Measurements from ENCODE around the gene EHMT2. TPM values are rescaled to one million over a fixed set of nuclear protein-coding genes. Genes with fewer than 3 reads are reported as not detected.

EHMT2 gene
- total and polyA plus RNA-seq, 2 of the 13 experiments (the other 11 are each of a cell fraction or from before 2014, with no cell fraction given): 55.2 to 69.2 TPM

- TF ChIP-seq ZBTB37 (CRISPR knock-in tag; IDR thresholded peaks at IDR 0.05) (0 out of 2 replicates have a peak, but pooled peaks have one; percentile 39), ZNF441 (CRISPR knock-in tag; IDR thresholded peaks at IDR 0.05; ENCODE audit: borderline replicate concordance) (peak; percentile 82; the same call in 1 of the 2 replicates), ZNF777 (CRISPR knock-in tag; IDR thresholded peaks at IDR 0.05) (peak; percentile 62), PRDM10 (CRISPR knock-in tag; IDR thresholded peaks at IDR 0.05; ENCODE audit: low read depth) (0 out of 2 replicates have a peak, but pooled peaks have one; percentile 32), ZNF770 (CRISPR knock-in tag; IDR thresholded peaks at IDR 0.05) (no peak), ZNF577 (CRISPR knock-in tag; IDR thresholded peaks at IDR 0.05; ENCODE audit: borderline replicate concordance, low read depth) (no peak; the same call in 1 of the 2 replicates), POGZ (CRISPR knock-in tag; IDR thresholded peaks at IDR 0.05) (no peak; the same call in 1 of the 2 replicates), ZNF503 (CRISPR knock-in tag; IDR thresholded peaks at IDR 0.05) (peak; percentile 78), ZBTB1 (CRISPR knock-in tag; IDR thresholded peaks at IDR 0.05; ENCODE audit: borderline replicate concordance) (peak; percentile 49; the same call in 1 of the 2 replicates), ZNF598 (CRISPR knock-in tag; IDR thresholded peaks at IDR 0.05; ENCODE audit: borderline replicate concordance) (peak; percentile 86; the same call in 1 of the 2 replicates), ZNF253 (CRISPR knock-in tag; IDR thresholded peaks at IDR 0.05; ENCODE audit: borderline replicate concordance) (no peak), ARID2 (CRISPR knock-in tag; IDR thresholded peaks at IDR 0.05; ENCODE audit: borderline replicate concordance) (peak; percentile 80; the same call in 1 of the 2 replicates), NR2F6 (IDR thresholded peaks at IDR 0.05) (0 out of 2 replicates have a peak, but pooled peaks have one; percentile 37), NR2F6 (CRISPR knock-in tag; IDR thresholded peaks at IDR 0.05) (peak; percentile 64), RFX5 (IDR thresholded peaks at IDR 0.05; ENCODE audit: low read depth, low read length) (no peak), SRF (IDR thresholded peaks at IDR 0.05; ENCODE audit: low read depth, low read length) (0 out of 2 replicates have a peak, but pooled peaks have one; percentile 53), XBP1 (CRISPR knock-in tag; IDR thresholded peaks at IDR 0.05) (peak; percentile 81; the same call in 1 of the 2 replicates)
- TF ChIP-seq, protein P1, sequence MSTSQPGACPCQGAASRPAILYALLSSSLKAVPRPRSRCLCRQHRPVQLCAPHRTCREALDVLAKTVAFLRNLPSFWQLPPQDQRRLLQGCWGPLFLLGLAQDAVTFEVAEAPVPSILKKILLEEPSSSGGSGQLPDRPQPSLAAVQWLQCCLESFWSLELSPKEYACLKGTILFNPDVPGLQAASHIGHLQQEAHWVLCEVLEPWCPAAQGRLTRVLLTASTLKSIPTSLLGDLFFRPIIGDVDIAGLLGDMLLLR (CRISPR knock-in tag; IDR thresholded peaks at IDR 0.05): peak; percentile 95
Observed at GRCh38 chr6:31834367-31835250, 62.9 kb downstream of the EHMT2 start (continued).

Data from HepG2 (cell line).